NCI-H2196 (cell line): ENCODE measurements around the gene LAPTM5.

Experiments
- DNase-seq: peaks from one replicate; lab custom pipeline; 2025; ENCODE audit not compliant: unreplicated experiment; lab: John Stamatoyannopoulos, UW

LAPTM5 gene

GRCh38 chr1:30718636-30719405, 38.8 kb downstream of the LAPTM5 start:
- peak; percentile 99 for DNase-seq

GRCh38 chr1:30718091-30718635, 39.4 kb downstream of the LAPTM5 start:
- peak; percentile 99 for DNase-seq

- DNase-seq: no peak
Observed at GRCh38 chr1:30716646-30717045, 40.9 kb downstream of the LAPTM5 start.

DNA sequence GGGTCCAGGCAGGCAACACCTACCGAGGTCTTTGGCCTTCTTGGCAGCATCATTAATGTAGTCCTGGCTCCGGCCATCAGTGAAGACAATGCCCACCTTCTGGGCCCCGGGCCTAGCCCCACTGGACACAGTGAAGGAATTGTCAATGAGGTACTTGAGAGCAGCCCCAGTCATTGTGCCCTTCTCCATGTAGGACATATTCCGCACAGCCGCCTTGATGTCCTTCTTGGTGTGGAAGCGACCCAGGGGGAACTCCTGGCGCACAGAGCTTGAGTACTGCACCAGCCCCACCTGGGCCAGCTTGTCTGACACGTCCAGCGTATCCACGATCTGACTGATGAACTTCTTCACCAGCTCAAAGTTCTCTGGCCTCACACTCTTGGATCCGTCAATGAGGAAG, 41.7 kb downstream of the LAPTM5 start:
- no peak for DNase-seq

DNA sequence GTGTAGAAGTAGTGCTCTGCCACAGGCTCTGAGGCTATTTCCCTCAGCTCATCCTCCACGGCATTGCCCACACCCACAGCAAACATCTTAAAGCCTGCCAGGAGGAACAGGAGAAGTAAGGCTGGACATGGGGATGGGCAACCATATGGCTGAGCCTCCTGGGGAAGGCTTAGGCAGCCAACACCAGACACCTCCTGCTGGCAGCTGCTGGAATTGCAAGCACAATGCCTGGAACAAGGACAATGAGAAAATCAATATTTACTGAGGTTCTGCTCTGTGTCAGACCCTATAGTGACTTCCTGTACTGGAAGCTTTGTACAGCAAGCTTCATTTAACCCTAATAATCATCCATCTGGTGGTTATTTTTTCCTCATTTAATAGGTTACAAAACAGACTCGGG, 42.4 kb downstream of the LAPTM5 start:
- no peak for DNase-seq

GRCh38 chr1:30714536-30715090, 43.0 kb downstream of the LAPTM5 start:
- DNase-seq: no peak

DNA sequence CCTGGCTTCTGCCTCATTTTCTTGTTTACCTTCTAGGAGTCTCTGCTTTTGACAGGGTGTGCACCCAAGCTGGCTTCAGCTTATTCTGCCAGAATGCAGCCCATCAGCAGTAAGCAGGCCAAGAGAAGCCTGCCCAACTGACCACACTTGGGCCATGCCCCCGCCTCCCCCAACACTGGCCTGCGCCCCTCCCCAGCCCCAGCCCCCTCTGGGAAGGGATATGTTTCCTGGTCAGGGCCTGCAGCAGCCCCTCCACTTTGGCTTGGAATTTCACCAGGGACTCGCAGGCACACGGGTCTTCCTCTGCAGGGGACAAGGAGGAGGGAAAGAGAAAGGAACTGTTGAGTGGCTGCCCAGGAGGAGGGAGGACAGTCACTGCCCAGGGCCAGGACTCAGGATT, 43.5 kb downstream of the LAPTM5 start:
- DNase-seq: no peak

DNA sequence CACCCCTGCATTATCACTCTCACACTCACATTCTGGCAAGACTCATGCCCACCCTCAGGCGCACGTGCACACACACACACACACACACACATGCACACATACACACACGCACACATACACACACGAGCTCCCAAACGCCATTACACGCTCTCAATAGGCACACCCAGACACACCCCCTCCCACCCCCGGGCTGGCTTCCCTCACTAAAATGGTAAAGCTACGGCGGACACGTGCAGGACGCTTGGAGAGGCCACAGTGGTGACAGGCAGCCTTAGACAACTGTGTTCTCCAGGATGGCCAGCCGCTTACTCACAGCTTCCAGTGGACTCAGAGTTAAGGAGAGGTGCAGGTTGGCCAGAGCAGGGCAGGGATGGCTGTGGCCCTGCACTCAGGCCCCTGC, 44.3 kb downstream of the LAPTM5 start:
- no peak for DNase-seq

GRCh38 chr1:30712583-30712982, 45.0 kb downstream of the LAPTM5 start:
- DNase-seq: no peak

GRCh38 chr1:30710407-30710806, 47.2 kb downstream of the LAPTM5 start:
- DNase-seq: no peak

- no peak for DNase-seq
Observed at GRCh38 chr1:30708361-30708728, 49.2 kb downstream of the LAPTM5 start.

DNA sequence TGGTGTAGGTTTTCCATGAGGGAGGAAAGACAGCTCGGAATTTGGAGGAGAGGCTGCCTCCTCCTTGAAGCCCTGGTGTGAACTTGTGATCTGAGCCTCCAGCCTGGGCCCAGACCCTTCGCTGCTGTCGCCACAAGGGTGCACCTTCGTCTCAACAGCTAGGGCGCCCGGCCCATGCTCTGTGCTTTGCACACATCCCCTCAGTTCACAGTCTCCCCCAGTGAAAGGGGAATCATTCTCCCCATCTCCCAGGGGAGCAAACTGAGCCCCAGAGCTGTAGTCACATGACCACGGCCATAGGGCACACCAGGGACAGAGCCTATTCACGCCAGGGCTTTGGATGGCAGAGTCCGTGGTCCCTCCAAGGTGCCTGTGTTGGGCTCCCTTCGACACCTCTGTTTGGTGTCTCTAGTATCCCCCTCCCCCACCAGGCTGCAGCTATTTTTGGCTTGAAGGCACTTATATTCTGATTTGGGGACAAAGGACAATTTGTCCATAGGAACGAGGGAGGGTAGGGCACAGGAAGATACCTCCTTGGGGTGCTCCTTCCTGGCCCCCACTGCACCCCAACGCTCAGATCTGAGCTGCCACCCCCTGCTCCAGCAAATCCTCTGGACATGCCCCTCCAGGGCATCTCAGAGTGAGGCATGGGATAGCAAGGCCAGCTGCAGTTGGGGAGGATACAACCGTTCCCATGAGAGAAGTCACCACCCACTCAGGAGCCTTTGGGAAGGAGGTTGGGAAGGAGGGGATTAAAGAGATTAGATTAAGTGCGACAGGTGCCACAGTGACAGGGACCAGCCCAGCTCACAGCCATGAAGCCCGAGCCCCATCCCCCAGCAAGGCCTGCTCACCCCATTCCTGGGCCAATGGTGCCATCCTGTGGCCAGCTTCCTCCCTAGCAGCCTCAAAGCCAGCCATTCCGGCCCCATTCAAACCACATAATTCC, 49.9 kb downstream of the LAPTM5 start:
- peak; percentile 85 for DNase-seq

DNA sequence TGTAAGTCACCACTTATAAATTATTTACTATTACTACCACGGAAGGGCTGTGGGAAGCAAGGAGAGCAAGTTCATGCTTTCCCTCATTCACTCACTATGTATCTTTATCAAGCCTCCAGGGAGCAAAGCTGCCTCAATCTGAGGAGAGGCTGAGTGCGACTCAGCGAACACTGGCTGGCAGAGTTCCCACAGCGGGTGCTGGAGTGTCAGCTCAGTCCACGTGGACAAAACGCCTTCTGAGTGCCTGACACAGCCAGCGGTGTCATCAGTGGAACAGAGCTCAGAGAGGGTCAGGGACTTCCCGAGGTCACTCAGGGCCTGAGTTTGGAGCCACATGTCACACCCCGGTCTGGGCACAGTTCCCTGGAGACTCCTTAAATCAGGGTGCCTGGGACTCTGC, 51.0 kb downstream of the LAPTM5 start:
- peak; percentile 67 for DNase-seq

DNA sequence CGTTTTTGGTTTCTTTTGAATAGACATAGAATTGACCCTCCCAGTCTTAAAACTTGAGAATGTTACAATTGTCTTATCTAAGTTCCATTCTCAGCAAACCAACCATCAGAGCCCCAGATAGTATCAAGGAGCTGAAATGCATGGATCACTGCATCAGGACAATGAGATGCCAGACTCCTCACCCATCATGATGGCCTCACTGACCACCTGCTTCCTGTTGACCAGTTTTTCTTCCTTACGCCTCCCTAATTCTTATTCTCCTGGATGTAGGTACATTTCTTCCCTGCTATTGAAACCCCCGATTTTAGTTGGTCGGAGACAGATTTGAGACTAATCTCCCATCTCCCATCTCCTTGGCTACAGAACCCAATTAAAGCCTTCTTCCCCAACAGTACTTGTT, 51.9 kb downstream of the LAPTM5 start:
- DNase-seq: peak; percentile 17

GRCh38 chr1:30704765-30705509, 52.6 kb downstream of the LAPTM5 start:
- no peak for DNase-seq

GRCh38 chr1:30704271-30704670, 53.3 kb downstream of the LAPTM5 start:
- no peak for DNase-seq

DNA sequence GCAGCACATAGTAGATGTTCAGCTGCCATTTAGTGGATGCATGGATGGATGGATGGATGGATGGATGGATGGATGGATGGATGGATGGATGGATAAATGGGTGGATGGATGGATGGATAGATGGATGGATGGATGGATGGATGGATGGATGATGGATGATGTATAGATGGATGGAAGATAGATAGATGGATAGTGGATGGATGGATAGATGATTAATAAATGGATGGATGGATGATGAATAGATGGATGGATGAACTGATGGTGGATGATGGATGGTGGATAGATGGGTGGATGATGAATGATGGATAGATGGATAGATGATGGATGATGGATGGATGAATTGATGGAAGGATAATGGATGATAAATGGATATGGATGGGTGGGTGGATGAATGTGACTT, 54.8 kb downstream of the LAPTM5 start:
- no peak for DNase-seq

DNA sequence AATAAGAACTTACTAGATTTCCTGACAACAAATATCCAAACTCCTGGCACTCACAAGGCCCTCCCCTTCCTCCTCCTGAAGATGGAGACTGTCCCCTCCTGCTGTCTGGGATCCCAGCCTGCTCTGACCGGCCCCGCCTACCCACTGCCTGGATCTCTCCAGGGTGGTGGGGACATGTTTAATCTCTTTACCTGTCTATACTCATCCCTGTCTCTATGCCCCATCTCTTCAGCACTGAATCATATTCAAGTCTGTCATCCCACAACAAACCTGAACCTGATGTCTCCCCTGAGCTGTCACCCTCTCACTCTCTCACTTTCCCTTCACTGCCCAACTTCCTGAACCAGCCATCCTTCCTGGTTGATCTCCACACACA, 56.3 kb downstream of the LAPTM5 start:
- DNase-seq: no peak

DNA sequence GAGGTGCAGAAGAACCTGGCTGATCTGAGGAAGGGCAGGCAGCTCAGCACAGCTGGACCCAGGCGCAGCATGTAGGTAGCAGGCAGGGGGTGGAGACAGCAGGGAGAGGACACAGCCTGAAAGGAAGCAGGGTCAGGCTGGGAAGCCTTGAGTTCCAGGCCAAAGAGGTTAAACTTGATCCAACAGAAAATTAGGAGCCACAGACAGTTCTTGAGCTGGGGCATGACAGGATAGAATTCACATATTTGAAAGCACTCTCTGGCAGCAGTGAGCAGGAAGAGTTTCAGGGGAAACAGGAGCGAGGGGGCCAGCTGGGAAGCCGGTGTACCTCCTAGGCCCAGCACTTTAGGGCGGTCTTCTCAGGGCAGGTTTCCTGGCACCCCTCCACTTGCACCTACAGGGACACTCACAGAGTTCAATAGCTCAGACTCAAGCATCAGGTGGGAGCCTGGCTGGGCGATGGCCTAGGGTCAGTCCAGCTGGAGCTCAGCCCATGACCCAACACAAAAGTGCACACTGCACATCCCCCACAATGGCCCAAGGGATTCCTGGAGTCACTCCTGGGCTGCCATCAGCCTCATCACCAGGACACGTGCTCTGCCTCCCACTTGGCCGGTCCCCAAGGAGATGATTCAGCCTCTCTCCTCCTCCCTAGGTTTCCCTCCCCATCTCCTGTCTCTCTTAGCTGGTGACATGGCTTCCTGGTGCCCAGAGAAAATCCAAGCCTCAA, 56.9 kb downstream of the LAPTM5 start:
- DNase-seq: peak; percentile 32

DNA sequence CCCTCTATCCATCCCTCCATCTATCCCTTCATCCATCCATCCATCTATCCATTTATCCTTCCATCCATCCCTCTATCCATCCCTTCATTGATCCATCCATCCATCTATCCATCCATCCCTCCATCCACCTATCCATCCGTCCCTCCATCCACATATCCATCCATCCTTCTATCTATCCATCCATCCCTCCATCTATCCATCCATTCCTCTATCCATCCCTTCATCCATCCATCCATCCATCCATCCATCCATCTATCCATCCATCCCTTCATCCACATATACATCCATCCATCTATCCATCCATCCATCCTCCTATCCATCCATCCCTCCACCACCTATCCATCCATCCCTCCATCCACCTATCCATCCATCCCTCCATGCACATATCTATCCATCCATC, 57.8 kb downstream of the LAPTM5 start:
- no peak for DNase-seq
